SK-N-SH (cell line): ENCODE measurements around the gene ZDHHC18.

ENCODE experiments used
- EP300 ChIP-seq, 2 experiments: IDR thresholded peaks; 2 replicates each; pipeline versions ENCODE4 v1.4.0 to v1.6.1; 2012; ENCODE audit warnings: borderline replicate concordance in 1 of 2, low read depth in 1 of 2, low read length in 1 of 2
- EZH2phosphoT487 ChIP-seq: fragments of 200-600 bp; sonication (generic); IDR thresholded peaks from 2 replicates; pipeline ENCODE4 v1.6.1; 2017; ENCODE audit warnings: low read depth, mixed run types, mild to moderate bottlenecking, antibody characterized with exemption, moderate library complexity, borderline replicate concordance
- FOXM1 ChIP-seq: IDR thresholded peaks from 2 replicates; pipeline ENCODE4 v1.4.0; 2012; ENCODE audit warnings: low read depth, mild to moderate bottlenecking
- POLR2AphosphoS5 ChIP-seq: IDR thresholded peaks from 2 replicates; pipeline ENCODE4 v1.6.1; 2012; ENCODE audit warnings: low read depth, low read length
- RFX5 ChIP-seq: IDR thresholded peaks from 2 replicates; pipeline ENCODE4 v1.6.1; 2012; ENCODE audit warnings: mild to moderate bottlenecking, improper control_type of control experiment, low read length
- TAF1 ChIP-seq: IDR thresholded peaks from 2 replicates; pipeline ENCODE4 v1.6.1; 2012; ENCODE audit warnings: low read depth, mild to moderate bottlenecking, low read length, moderate library complexity, borderline replicate concordance
- TCF12 ChIP-seq: IDR thresholded peaks from 2 replicates; pipeline ENCODE4 v1.4.0; 2012
- TF ChIP-seq, protein P1 (sequence below): fragments of 200-600 bp; sonication (generic); IDR thresholded peaks from 2 replicates; pipeline ENCODE4 v1.6.1; 2017; ENCODE audit warnings: antibody characterized with exemption, mild to moderate bottlenecking, moderate library complexity
- TF ChIP-seq, protein P2 (sequence below): IDR thresholded peaks from 2 replicates; pipeline ENCODE4 v1.4.0; 2012; ENCODE audit warnings: low read depth, borderline replicate concordance
- TF ChIP-seq, protein P3 (sequence below): fragments of 150-350 bp; IDR thresholded peaks from 2 replicates; pipeline ENCODE4 v1.6.1; 2017; ENCODE audit warnings: antibody characterized with exemption, low read length, low read depth, borderline replicate concordance
- TF ChIP-seq, protein P4 (sequence below): IDR thresholded peaks from 2 replicates; pipeline ENCODE4 v1.4.0; 2012; ENCODE audit warnings: low read depth, borderline replicate concordance
- TF ChIP-seq, protein P5 (sequence below): IDR thresholded peaks from 2 replicates; pipeline ENCODE4 v1.6.1; 2012; ENCODE audit warnings: mild to moderate bottlenecking, low read depth, low read length, moderate library complexity

DNA sequence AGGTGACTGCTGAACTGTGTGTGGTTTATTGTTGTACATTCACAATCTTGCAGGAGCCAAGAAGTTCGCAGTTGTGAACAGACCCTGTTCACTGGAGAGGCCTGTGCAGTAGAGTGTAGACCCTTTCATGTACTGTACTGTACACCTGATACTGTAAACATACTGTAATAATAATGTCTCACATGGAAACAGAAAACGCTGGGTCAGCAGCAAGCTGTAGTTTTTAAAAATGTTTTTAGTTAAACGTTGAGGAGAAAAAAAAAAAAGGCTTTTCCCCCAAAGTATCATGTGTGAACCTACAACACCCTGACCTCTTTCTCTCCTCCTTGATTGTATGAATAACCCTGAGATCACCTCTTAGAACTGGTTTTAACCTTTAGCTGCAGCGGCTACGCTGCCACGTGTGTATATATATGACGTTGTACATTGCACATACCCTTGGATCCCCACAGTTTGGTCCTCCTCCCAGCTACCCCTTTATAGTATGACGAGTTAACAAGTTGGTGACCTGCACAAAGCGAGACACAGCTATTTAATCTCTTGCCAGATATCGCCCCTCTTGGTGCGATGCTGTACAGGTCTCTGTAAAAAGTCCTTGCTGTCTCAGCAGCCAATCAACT lies 45.2 kb upstream of the ZDHHC18 start:
- TF ChIP-seq, protein P1, sequence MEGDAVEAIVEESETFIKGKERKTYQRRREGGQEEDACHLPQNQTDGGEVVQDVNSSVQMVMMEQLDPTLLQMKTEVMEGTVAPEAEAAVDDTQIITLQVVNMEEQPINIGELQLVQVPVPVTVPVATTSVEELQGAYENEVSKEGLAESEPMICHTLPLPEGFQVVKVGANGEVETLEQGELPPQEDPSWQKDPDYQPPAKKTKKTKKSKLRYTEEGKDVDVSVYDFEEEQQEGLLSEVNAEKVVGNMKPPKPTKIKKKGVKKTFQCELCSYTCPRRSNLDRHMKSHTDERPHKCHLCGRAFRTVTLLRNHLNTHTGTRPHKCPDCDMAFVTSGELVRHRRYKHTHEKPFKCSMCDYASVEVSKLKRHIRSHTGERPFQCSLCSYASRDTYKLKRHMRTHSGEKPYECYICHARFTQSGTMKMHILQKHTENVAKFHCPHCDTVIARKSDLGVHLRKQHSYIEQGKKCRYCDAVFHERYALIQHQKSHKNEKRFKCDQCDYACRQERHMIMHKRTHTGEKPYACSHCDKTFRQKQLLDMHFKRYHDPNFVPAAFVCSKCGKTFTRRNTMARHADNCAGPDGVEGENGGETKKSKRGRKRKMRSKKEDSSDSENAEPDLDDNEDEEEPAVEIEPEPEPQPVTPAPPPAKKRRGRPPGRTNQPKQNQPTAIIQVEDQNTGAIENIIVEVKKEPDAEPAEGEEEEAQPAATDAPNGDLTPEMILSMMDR = no peak
- TF ChIP-seq RFX5 (no peak), TAF1 (no peak), EZH2phosphoT487 (no peak), EP300 (IDR thresholded peaks at IDR 0.05; ENCODE audit: borderline replicate concordance in 1 of 2, low read depth in 1 of 2, low read length in 1 of 2) (no peak), POLR2AphosphoS5 (no peak), FOXM1 (no peak), TCF12 (no peak)
- TF ChIP-seq, protein P2, sequence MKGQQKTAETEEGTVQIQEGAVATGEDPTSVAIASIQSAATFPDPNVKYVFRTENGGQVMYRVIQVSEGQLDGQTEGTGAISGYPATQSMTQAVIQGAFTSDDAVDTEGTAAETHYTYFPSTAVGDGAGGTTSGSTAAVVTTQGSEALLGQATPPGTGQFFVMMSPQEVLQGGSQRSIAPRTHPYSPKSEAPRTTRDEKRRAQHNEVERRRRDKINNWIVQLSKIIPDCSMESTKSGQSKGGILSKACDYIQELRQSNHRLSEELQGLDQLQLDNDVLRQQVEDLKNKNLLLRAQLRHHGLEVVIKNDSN = no peak
- TF ChIP-seq, protein P3, sequence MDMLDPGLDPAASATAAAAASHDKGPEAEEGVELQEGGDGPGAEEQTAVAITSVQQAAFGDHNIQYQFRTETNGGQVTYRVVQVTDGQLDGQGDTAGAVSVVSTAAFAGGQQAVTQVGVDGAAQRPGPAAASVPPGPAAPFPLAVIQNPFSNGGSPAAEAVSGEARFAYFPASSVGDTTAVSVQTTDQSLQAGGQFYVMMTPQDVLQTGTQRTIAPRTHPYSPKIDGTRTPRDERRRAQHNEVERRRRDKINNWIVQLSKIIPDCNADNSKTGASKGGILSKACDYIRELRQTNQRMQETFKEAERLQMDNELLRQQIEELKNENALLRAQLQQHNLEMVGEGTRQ = no peak
- TF ChIP-seq, protein P4, sequence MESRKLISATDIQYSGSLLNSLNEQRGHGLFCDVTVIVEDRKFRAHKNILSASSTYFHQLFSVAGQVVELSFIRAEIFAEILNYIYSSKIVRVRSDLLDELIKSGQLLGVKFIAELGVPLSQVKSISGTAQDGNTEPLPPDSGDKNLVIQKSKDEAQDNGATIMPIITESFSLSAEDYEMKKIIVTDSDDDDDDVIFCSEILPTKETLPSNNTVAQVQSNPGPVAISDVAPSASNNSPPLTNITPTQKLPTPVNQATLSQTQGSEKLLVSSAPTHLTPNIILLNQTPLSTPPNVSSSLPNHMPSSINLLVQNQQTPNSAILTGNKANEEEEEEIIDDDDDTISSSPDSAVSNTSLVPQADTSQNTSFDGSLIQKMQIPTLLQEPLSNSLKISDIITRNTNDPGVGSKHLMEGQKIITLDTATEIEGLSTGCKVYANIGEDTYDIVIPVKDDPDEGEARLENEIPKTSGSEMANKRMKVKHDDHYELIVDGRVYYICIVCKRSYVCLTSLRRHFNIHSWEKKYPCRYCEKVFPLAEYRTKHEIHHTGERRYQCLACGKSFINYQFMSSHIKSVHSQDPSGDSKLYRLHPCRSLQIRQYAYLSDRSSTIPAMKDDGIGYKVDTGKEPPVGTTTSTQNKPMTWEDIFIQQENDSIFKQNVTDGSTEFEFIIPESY = no peak
- TF ChIP-seq, protein P5, sequence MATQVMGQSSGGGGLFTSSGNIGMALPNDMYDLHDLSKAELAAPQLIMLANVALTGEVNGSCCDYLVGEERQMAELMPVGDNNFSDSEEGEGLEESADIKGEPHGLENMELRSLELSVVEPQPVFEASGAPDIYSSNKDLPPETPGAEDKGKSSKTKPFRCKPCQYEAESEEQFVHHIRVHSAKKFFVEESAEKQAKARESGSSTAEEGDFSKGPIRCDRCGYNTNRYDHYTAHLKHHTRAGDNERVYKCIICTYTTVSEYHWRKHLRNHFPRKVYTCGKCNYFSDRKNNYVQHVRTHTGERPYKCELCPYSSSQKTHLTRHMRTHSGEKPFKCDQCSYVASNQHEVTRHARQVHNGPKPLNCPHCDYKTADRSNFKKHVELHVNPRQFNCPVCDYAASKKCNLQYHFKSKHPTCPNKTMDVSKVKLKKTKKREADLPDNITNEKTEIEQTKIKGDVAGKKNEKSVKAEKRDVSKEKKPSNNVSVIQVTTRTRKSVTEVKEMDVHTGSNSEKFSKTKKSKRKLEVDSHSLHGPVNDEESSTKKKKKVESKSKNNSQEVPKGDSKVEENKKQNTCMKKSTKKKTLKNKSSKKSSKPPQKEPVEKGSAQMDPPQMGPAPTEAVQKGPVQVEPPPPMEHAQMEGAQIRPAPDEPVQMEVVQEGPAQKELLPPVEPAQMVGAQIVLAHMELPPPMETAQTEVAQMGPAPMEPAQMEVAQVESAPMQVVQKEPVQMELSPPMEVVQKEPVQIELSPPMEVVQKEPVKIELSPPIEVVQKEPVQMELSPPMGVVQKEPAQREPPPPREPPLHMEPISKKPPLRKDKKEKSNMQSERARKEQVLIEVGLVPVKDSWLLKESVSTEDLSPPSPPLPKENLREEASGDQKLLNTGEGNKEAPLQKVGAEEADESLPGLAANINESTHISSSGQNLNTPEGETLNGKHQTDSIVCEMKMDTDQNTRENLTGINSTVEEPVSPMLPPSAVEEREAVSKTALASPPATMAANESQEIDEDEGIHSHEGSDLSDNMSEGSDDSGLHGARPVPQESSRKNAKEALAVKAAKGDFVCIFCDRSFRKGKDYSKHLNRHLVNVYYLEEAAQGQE = no peak
